DND-41 (cell line): Measurements from ENCODE around the gene TMOD3.

Experiments
- CTCF ChIP-seq: IDR thresholded peaks from 2 replicates; pipeline ENCODE4 v1.5.1; 2012; ENCODE audit warnings: borderline replicate concordance, low read length, moderate library complexity, mild to moderate bottlenecking; ENCODE audit not compliant: poor library complexity, severe bottlenecking; ENCODE audit errors: extremely low read depth
- EZH2 ChIP-seq: IDR thresholded peaks from 3 replicates; pipeline ENCODE4 v1.6.1; 2012; ENCODE audit warnings: borderline replicate concordance, low read depth, mild to moderate bottlenecking, moderate library complexity, low read length, inconsistent platforms; ENCODE audit not compliant: severe bottlenecking

GRCh38 chr15:51870774-51871173 lies 41.3 kb downstream of the TMOD3 start:
- TF ChIP-seq CTCF (no peak), EZH2 (no peak)
